Subcutaneous adipose tissue (tissue), 4 donors: ENCODE measurements around the gene KRTAP4-5. TPM values are rescaled to one million over a fixed set of nuclear protein-coding genes. Genes with fewer than 3 reads are reported as not detected.
"Not testable (repeated sequence)": the region's sequence is repeated elsewhere in the genome, so short reads cannot be mapped to it uniquely, and the experiment has no call there.

ENCODE experiments used
- CTCF ChIP-seq: fragments of 450-650 bp; IDR thresholded peaks from one replicate; pipeline ENCODE4 v1.5.1; 2016; ENCODE audit warnings: low read depth, mild to moderate bottlenecking, control low read depth, antibody characterized with exemption, moderate library complexity
- small RNA-seq: library from RNA; depleted of rRNA; stranded (forward); fragments of <200 nt; gene quantifications from one replicate; pipeline ENCODE3, GENCODE V24; 2016
- total RNA-seq, 4 donors: library from RNA; depleted of rRNA; stranded (reverse); fragments of >200 nt; gene quantifications; one replicate each; pipeline ENCODE4 v1.1.0, GENCODE V29; 2016

The KRTAP4-5 gene
- total RNA-seq, 4 donors from 2014 or later = not detected

GRCh38 chr17:41107941-41108450, 41.6 kb downstream of the KRTAP4-5 start:
- no peak for TF ChIP-seq CTCF

- TF ChIP-seq CTCF = not testable (repeated sequence)
Measured at GRCh38 chr17:41105347-41105746, 44.3 kb downstream of the KRTAP4-5 start, which contains the start of gene KRTAP4-9. Gene KRTAP4-9, plus strand, starts transcription at chr17:41105389. Its CDS starts 0 bp downstream, at chr17:41105389.

GRCh38 chr17:41103896-41104295, 45.7 kb downstream of the KRTAP4-5 start:
- no peak for TF ChIP-seq CTCF

- no peak for TF ChIP-seq CTCF
Measured at GRCh38 chr17:41101586-41102259, 47.9 kb downstream of the KRTAP4-5 start, which contains the start of gene KRTAP4-16. Gene KRTAP4-16, minus strand, starts transcription at chr17:41102209. Its CDS starts 0 bp downstream, at chr17:41102209.

Small RNA genes lying within 50 kb of the gene (small RNA-seq; reads per million reads assigned to genes)
- not detected for gene KRTAP4-17P

Other genes starting within 250 kb of the KRTAP4-5 start
- not detected for gene KRT23, start 212.2 kb downstream of the KRTAP4-5 start, total RNA-seq
- not detected for gene KRT39, start 182.9 kb downstream of the KRTAP4-5 start, total RNA-seq
- not detected for gene KRT40, start 165.5 kb downstream of the KRTAP4-5 start, total RNA-seq
- gene KRTAP3-3, start 155.7 kb downstream of the KRTAP4-5 start, total RNA-seq = not detected
- not detected for gene KRTAP3-2, start 149.9 kb downstream of the KRTAP4-5 start, total RNA-seq
- not detected for gene KRTAP3-1, start 140.7 kb downstream of the KRTAP4-5 start, total RNA-seq
- gene KRTAP1-5, start 122.6 kb downstream of the KRTAP4-5 start, total RNA-seq = not detected
- gene KRTAP1-4, start 119.6 kb downstream of the KRTAP4-5 start, total RNA-seq = not detected
- gene KRTAP1-3, start 115.0 kb downstream of the KRTAP4-5 start, total RNA-seq = not detected
- not detected for gene KRTAP1-1, start 108.4 kb downstream of the KRTAP4-5 start, total RNA-seq
- gene KRTAP2-1, start 102.5 kb downstream of the KRTAP4-5 start, total RNA-seq = not detected
- gene KRTAP2-2, start 94.6 kb downstream of the KRTAP4-5 start, total RNA-seq = not detected
- not detected for gene KRTAP2-3, start 89.7 kb downstream of the KRTAP4-5 start, total RNA-seq
- not detected for gene KRTAP2-4, start 83.9 kb downstream of the KRTAP4-5 start, total RNA-seq
- gene KRTAP4-7, start 65.7 kb downstream of the KRTAP4-5 start, total RNA-seq = not detected
- not detected for gene KRTAP4-8, start 51.7 kb downstream of the KRTAP4-5 start, total RNA-seq
- gene KRTAP4-16, start 47.6 kb downstream of the KRTAP4-5 start, total RNA-seq = not detected
- gene KRTAP4-9, start 44.4 kb downstream of the KRTAP4-5 start, total RNA-seq = not detected
- not detected for gene KRTAP4-11, start 31.5 kb downstream of the KRTAP4-5 start, total RNA-seq
- gene KRTAP4-12, start 25.6 kb downstream of the KRTAP4-5 start, total RNA-seq = not detected
- gene KRTAP4-6, start 9.3 kb downstream of the KRTAP4-5 start, total RNA-seq = not detected
- gene KRTAP4-4, start 10.9 kb upstream of the KRTAP4-5 start, total RNA-seq = not detected
- not detected for gene KRTAP4-3, start 18.4 kb upstream of the KRTAP4-5 start, total RNA-seq
- gene KRTAP4-2, start 28.4 kb upstream of the KRTAP4-5 start, total RNA-seq = not detected
- not detected for gene KRTAP4-1, start 35.1 kb upstream of the KRTAP4-5 start, total RNA-seq
- not detected for gene KRTAP9-1, start 40.1 kb upstream of the KRTAP4-5 start, total RNA-seq
- not detected for gene KRTAP9-2, start 76.8 kb upstream of the KRTAP4-5 start, total RNA-seq
- not detected for gene KRTAP9-3, start 82.6 kb upstream of the KRTAP4-5 start, total RNA-seq
- gene KRTAP9-8, start 88.2 kb upstream of the KRTAP4-5 start, total RNA-seq = not detected
- gene KRTAP9-4, start 99.9 kb upstream of the KRTAP4-5 start, total RNA-seq = not detected
- gene KRTAP9-9, start 105.6 kb upstream of the KRTAP4-5 start, total RNA-seq = not detected
- gene KRTAP9-6, start 115.6 kb upstream of the KRTAP4-5 start, total RNA-seq = not detected
- not detected for gene KRTAP9-7, start 125.9 kb upstream of the KRTAP4-5 start, total RNA-seq
- gene KRTAP29-1, start 153.0 kb upstream of the KRTAP4-5 start, total RNA-seq = not detected
- not detected for gene KRTAP16-1, start 159.5 kb upstream of the KRTAP4-5 start, total RNA-seq
- gene KRTAP17-1, start 165.9 kb upstream of the KRTAP4-5 start, total RNA-seq = not detected
- gene KRT33A, start 201.0 kb upstream of the KRTAP4-5 start, total RNA-seq = not detected
- gene KRT33B, start 220.0 kb upstream of the KRTAP4-5 start, total RNA-seq = not detected
- not detected for gene KRT34, start 232.5 kb upstream of the KRTAP4-5 start, total RNA-seq
- gene KRT31, start 247.8 kb upstream of the KRTAP4-5 start, total RNA-seq = not detected